Midbrain (tissue), 1 donor: ENCODE measurements around the gene GSE1.
"Not testable (repeated sequence)": the region's sequence is repeated elsewhere in the genome, so short reads cannot be mapped to it uniquely, and the experiment has no call there.

Source experiments
- DNase-seq: peaks from one replicate; lab custom pipeline; 2025; lab: John Stamatoyannopoulos, UW

The GSE1 gene

DNA sequence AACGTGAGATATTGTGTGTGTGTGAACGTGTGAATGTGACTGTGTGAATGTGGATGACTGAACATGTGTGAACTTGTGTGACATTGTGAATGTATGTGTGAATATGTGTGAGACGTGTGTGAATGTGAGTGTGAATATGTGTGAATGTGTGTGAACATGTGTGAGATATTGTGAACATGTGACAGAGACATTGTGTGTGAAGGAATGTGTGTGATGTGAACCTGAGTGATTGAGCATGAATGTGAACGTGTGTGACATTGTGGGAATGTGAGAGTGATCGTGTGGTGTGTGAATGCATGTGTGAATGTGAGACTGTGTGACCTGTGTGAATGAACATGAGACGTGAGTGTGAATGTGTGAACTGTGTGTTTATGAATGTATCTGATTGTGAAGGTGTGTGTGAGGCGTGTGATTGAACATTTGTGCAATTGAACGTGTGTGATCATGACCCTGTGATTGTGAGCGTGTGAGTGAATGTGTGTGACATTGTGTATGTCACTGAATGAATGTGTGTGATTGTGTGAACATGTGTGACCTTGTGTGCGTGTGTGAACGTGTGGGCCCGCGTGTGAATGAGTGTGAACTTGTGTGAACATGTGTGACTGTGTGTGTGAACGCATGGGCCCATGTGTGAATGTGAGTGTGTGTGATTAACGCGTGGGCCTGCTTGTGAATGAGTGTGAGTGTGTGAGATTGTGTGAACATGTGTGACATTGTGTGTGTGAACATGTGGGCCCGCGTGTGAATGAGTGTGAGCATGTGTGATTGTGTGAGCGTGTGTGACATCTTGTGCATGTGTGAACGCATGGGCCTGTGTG lies 23.2 kb upstream of the GSE1 start:
- DNase-seq: no peak

DNA sequence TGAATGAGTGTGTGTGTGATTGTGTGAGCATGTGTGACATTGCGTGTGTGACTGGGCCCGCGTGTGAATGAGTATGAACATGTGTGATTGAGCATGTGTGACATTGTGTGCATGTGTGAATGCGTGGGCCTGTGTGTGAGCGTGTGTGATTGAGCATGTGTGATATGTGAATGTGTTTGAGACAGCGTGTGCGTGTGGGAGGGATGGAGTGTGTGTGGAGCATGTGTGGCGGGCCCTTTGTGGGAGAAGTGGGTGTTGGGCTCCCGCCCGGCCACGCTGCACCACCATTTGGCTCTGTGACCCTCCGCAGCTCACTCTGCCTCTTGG lies 22.7 kb upstream of the GSE1 start:
- no peak for DNase-seq

DNA sequence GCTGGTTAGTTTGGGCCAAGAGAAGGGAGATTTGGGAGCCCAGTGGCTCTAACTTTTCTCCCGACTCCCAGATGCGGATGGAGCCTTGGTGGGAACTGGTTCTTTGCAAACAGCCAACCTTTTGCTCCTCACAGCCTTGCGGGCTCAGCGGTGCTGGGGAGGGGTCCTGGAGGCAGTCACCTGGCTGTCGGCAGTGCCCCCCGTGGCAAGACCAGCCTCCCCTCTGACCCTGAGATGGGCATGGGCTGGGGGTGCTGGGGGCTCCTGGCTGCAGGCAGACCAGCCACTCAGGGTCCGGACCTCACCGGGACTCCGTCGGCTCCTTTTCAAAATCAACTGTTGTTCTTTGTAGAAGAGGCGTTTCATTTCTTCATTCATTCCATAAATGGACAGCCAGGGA lies 21.7 kb upstream of the GSE1 start:
- no peak for DNase-seq

DNA sequence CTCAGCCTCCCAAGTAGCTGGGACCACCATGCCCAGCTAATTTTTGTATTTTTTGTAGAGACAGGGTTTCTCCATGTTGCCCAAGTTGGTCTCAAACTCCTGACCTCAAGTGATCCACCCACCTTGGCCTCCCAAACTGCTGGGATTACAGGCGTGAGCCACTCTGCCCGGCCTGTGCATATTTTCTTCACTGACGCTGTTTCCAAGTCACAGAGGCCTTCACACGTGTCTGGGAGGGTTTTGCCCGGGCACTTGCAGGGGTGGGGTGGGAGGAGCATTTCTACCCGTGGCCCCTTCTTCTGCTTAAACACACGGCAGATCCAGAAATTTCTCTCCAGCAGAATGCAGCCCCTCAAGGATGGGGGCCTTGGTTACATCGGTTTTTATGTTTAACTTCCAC lies 20.8 kb upstream of the GSE1 start:
- DNase-seq: not testable (repeated sequence)

DNA sequence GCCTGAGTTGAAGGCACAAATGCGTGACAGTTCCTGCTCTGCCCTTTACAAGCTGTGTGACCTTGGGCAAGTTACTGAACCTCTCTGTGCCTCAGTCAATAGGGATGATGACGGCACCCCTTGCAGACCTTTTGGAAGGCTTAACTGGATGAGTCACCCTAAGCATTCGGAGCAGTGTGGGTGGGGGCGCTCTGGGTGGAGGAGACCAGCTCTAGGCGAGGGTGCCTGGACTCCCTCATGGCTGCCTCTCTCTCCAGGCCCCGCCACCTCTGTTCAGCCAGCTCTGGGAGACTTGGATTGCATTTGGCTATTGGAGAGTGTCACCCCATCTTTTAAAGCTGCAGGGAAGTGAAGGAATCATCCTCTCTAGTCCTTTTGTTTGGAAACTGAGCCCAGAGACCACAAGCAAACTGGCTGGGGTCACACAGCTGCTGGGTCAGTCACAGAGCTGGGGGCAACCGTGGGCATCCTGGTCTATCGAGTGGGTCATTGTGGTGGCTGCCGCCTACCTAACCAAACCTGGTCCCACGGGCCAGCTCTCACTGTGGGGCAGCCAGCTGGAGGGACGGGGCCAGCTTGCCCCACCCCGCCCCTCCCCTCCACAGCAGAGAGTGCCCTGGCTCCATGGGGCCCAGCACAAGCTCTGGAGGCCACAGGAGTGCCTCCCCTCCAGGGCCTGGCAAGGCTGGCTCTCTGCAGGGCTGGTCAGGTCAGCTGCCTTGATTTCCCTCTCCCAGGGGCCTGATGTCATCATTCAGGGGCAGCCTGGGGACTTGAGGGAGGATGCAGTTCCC lies 20.2 kb upstream of the GSE1 start:
- DNase-seq: no peak

DNA sequence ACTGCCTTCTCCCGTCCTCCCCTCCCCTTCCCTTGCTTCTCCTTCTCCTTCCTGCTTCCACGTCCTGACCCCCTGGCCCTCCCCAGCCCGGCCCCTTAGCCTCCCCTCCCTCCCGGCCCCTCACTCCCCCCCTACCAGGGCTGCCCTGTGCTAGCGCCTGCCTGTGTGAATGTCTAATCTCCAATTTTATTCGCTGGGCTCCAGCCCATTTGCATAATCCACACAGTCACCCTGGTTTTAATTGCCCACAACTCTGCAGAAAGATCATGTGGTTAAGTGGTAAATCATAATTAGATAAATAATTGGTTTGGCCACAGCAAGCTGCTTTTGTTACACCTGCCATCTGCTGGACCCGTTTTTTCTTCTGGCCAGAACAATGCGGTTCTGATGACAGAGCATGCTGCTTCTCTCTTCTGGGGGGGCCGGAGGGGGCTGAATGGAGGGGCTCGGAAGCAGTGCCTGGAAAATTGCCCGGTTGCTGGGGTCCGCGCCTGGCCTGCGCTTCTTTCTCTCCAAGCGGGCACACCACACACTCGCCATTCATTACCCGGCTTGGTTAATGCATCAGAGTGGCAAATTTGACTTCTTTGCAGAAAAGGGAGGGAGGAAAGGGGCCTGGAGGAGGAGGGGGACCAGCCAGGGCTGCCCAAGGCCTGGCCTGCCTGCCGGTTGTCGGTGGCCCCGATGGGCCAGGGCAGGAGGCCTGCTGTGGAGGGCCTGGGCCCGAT lies 19.5 kb upstream of the GSE1 start:
- no peak for DNase-seq

DNA sequence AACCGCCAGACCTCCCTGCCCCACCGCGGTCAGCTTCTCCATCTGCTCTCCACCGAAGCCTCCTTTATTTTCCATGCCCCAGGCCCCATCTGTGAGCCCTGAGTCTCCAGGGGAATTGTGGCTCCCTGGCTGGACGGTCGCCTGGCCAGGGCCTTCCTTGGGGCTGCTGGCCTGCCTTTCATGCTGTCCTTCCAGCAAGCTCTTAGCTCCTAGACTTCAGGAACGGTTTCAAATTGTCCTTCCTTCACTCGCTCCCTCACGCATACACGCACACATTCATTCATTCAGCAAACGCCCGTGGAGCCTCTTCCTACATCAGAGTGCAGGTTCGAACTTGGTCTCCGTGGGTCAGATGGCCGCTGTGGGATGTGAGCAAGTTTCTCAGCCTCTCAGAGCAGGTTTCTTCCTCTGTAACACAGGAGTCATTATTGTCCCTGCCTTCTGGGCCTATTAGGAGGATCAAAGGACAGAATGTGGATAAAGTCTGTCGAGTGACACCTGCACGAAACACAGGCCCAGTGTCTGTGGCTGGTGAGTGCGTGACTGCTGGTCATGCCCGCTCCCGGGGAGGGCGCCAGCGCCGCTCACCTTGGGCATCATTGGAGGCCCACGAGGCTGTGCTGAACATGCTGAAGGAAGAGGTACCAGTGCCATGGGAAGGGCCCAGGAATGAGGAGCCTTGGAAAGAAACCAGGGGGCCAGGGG lies 18.7 kb upstream of the GSE1 start:
- no peak for DNase-seq

DNA sequence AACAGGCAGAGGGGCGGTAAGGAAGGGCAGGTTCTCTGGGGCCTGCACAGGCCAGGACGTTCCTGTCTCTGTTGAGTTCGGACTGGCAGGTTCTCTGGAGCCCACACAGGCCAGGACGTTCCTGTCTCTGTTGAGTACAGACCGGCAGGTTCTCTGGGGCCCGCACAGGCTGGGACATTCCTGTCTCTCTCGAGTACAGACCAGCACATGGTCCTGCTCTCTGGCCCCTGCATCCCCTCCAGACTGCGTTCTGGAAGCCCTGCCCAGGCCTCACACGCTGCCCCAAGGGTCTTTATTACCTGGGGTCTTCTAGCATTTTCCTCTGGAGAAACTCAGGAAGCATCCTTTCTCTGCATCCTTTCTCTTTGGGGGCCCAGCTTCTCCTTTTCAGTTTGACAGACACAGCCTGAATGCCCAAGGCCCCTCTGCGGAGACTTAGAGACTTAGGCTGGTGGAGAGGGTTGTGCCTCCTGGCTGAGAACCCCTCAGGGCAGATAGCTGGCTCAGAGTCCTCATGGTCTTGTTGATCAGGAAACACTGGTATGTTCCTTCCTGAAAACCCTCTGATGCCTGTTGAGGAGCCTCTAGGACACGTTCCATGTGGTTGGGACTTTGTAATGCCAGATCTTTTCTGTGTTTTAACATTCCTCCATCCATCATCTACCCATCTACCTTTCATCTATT lies 18.0 kb upstream of the GSE1 start:
- no peak for DNase-seq

DNA sequence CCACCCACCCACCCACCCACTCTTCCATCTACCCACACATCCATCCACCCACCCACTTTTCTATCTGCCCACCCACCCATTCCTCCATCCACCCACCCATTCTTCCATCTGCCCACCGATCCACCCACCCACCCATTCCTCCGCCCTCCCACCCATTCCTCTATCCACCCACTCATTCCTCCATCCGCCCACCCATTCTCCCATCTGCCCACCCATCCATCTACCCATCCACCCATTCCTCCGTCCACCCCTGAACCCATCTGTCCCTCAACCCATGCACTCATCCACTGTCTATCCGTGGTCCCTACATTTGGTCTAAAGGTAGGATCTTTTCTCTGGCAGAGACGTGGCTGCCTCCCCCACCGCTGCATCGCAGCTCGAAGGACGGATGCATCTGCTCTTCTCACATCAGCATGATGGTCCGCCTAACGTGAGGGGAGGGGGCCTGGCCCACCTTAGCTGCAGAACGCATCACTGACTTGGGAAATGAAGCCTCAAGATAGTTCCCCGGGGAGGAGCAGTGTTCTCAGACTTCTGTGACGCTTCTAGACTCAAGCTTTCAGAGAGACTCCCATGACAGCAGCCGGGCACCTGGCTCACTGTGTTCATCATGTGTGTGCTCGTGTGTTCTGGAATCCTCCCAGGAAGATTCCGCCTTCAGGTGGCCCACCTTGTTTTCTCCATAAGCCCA lies 17.2 kb upstream of the GSE1 start:
- no peak for DNase-seq

DNA sequence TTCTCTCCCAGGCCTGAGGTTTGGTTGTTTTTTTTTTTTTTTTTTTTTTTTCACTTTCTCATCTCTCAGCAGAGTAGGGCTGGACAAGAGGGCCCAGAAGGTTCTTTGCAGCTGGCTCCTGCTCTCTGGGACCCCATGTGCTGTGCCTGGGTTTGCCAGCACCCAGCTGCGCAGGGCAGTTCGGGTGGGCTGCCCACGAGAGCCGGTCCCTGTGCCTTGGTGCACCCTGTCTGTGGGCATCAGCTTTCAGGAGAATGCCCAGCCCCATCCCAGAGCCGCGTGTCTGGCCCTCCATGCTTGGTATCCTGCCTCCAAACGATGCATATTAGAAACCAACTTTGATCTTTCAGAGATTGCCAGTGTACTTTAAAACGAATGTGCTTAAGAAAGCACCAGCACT lies 15.0 kb upstream of the GSE1 start:
- DNase-seq: no peak

DNA sequence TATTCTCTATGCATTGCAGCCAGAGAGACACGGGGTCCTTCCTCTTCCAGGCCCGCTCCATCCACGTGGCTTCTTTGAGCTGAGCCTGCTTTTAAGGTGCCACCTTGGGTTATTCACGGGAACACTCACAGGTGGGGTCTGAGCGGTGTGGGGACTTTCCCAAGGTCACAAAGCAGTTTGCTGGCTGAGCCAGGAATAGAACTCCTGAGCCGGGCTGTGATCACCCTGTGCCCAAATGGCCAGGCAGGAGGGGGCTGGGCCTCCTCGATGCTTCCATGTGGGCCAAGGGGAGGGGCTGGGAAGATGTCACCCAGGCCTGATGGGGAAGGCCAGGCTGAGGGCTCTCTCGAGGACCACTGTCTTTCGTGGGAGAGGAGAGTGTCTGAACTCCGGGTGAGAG lies 13.0 kb upstream of the GSE1 start:
- no peak for DNase-seq

DNA sequence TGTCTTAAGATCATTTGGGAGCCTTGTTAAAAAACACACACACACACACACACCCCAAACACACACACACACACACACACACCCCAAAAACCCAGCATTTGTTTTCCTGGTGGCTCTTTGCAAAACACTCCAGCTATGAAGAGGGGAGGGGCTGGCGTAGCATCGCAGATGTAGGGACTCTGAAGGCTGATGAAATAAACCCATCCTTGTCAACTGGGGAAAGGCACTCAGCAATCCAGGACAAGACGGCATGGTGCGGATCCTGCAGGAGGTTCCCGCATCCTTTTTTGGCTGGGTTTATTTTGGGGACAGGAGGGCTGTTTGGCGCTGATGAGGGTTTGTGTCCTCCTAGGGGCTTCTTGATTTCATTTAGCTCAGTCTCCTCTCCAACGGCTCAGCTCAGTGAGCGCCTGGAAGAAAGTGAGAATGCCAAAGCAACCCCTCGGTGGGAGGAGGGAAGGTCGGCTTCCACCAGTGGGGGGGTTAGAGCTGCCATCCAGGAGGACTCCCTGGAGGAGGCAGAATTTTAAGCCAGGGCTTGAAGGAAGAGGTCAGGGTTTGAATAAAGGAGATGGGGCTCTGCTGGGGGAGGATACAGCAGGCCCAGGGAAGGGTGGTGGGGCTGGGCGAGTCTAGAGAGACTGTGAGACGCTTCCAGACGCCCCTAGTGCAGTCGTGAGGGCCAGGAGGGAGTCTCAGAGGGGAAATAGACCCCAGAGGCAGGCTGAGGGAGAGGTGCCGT lies 12.4 kb upstream of the GSE1 start:
- DNase-seq: no peak

DNA sequence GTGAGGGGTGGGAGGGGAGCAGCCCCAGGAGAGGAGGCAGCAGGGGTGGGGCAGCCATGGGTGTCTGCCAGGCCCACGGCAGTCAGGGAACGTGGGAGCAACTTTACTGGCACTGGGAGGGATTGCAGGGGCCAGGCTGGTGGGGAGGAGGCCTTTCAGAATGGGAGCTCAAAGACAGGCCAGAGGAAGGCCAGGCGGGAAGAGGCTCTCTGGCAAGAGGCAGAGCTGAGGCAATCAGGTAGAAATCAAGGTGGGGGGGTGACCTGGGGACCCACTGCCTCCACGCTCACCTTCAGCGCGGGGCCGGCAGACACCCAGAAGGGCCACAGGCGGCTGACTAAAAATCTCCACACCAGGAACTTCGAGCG lies 11.9 kb upstream of the GSE1 start:
- DNase-seq: no peak

DNA sequence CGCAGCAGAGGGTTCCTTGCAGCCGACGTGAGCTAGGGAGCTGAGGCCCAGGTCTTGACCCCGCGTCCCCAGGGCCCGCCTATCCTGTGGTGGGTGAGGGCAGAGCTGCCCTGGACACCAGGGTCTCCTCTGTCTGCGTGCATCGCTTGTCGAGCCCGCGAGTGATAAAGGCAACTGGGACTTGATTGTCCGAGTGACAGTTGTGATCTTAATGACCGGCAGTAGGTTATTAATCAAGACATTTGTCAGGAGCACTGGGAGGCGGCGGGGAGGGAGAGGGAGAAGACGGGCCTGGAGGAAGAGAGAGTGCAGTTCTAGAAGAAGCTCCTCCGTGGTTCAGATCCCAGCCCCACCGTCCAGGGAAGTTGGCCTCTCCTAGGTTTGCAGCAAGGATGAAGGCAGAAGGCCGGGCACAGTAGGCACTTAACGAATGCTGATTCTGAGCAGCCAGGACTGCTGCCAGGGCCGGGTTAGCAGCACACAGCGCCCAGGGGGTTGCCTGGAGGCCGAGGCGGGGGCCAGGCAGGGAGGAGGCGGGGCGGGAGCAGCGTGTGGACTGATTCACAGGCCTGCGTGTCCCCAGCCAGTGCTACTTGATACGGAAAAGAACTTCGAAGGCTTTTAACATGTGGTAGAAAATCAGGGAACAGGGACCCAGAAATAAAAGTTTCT lies 11.3 kb upstream of the GSE1 start:
- DNase-seq: no peak

DNA sequence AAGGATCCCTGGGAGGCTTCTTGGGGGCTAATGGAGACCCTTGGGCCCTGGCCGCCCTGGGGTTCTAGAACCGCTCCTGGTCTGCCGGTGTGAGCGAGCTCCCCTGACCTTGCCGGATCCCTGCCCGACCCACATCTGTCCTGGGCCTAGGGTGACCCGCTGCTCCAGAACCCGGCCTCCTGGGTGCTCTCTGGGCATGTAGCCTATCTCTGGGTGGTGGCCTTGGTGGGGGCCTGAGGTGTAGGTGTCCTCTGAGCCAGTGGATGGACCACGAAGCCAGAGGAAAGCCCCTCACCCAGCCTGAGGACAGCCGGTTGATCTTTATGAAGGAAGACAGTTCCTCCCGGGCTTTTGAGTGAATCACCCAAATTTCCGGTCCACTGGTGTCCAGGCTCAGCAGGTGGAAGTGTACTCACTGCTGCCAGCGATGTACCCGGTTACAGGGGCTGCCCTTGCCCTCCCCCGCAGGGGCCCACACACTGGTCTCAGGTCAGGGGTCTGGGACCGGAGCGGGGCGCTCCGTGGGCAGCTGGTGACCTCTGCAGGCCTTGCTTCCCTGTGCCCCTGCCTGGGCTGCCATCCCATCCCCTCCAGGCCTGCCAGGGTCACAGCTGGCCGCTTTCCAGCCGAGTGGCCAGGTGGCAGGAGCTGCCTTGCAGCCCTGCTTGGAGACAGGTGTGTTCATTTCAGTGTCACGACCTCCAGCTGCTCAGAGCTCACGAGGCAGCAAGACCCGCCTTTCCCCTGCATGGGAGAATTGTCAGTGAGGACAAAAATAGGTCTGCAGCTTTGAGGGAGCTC lies 10.5 kb upstream of the GSE1 start:
- DNase-seq: no peak

DNA sequence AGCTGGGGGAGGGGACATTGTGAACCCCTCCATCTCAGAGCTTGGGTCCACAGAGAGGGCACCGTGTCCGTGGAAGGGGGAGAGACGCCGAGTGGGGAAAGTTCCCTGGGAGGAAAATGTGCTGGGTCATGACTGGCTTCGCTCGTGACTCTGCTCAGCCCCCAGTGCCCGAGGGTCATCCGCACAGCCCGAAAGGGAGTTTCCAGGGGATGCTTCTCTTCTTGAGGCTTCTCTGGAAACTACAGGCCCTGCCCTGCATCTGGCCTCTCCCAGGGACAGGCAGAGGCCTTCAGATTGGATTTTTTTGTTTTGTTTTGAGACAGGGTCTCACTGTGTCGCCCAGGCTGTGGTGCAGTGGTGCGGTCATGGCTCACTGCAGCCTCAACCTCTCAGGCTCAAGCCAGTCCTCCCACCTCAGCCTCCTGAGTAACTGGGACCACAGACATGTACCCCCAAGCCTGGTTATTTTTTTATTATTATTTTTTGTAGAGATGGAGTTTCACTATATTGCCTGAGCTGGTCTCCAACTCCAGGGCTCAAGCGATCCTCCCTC lies 9.8 kb upstream of the GSE1 start:
- DNase-seq: no peak

DNA sequence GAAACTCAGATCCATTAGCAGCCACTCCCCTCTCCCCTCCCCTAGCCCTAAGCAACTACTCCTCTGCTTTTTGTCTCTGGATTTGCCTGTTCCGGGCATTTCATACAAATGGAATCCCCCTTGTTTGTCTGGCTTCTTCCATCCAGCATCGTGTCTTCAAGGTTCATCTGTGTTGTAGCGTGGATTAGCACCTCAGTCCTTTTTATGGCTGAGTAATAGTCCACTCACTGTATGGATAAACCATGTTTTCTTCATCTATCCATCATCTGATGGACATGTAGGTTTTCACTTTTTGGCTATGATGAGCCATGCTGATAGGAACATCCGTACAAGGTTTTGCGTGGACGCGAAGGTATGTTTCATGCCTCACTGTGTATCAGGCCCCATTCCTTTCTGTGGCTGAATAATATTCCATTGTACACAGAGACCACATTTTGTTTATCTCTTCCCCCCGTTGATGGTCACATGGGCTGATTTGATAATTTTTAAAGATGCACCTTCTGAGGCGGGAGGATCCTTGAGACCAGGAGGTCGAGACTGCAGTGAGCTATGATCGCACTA lies 8.9 kb upstream of the GSE1 start:
- no peak for DNase-seq
